GM18868 (cell line): Measurements from ENCODE around the gene LHX3.

Experiments
- ATAC-seq: cut with Tn5 transposase; IDR thresholded peaks from one replicate; pipeline ENCODE4 v1.9.1; 2021; ENCODE audit warnings: mild to moderate bottlenecking, moderate library complexity; ENCODE audit not compliant: unreplicated experiment

LHX3 gene

DNA sequence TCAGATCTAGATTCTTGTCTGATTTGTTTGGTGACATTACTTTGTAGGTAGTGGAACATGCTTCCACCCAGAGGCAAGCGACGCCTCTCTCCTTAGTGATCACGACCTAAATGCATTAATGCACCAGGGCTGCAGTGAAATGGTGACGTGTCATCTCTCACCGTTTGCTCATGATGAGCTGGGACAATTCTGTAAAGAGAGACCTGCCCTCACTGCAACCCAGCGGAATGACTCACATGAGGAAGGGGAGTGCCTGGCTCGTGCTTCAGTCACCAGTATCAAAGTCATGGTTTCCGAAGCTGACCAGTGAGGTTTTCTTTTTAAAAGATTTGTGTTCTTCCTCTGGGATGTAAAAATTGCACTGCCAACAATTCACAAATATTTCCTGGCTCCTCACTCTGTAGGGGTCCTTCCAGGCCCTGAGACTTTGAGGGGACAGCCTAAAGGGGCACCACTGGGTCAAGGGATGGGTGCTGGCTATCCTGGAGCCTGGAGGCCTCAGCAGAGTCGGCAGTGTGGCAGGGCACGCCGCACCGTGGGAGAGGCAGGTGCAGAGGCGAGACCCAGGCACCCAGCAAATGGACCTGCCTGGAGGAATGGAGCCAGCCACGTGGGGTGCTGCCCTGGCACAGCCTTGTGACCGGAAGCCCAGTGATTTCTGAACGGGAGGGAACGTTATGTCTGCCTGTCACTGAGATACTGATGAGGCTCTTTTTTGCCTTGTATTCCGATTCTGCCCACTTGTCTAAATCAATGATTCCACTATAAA is 23.4 kb upstream of the LHX3 start:
- no peak for ATAC-seq

- ATAC-seq = no peak
Measured at GRCh38 chr9:136226680-136227407, 21.9 kb upstream of the LHX3 start.

DNA sequence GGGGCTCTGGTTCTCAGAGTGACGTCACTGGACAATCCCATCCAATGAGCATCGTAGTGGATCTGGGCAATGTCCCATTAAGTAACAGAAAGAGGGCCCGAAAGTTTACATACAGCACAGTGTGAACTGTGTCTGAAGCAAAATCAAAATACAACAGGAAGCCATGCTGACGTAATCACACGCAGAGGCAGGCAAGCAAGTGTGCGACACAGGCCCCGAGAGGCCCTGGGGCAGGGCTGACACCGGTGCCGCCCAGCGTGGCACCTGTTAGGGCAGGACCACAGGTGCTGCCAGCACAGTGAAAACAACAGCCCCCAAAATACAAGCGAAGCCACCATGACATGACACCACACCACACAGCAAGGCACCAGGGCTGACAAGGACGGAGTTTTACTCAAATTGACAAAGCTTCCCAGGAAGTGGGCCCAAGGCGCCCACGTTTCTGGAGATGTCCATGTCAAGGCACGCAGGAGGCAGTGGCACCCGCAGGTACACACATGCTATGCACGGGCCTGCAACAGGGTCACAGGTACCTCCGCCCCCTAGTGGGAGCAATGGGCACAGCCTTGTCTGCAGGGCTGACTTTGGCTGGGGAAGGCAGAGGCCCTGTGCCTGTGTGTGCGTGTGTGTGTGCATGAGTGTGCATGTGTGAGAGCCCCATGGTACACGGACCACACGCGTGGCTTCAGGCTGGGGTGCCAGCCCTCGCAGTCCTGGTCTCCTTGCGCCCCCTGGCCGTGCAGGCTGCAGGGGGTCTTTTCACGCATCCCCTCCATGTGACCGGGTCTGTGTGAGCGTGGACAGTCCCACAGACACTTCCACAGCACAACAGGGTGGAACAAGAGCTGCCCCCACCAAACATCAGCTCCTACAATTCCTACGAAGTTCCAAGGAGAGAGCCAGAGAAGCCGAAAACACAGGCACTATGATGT is 21.1 kb upstream of the LHX3 start:
- ATAC-seq = peak; percentile 74

DNA sequence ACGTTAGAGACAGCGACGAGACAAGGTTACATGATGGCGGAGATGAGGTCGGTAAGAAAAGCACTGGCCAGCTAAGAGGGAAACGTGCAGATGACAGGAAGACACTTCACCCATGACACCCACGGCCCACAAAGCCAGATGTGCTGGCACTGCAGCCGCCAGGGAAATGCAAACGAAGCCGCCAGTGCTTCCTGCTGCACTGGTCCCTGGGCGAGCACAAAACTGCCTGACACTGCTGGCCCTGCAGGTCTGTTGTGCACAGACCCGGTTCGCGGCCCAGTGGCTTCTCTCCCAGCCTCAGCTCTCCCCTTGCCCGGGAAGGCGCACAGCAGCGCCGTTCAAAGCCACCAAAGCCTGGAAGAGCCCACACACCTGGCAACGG is 20.4 kb upstream of the LHX3 start:
- peak; percentile 44 for ATAC-seq

DNA sequence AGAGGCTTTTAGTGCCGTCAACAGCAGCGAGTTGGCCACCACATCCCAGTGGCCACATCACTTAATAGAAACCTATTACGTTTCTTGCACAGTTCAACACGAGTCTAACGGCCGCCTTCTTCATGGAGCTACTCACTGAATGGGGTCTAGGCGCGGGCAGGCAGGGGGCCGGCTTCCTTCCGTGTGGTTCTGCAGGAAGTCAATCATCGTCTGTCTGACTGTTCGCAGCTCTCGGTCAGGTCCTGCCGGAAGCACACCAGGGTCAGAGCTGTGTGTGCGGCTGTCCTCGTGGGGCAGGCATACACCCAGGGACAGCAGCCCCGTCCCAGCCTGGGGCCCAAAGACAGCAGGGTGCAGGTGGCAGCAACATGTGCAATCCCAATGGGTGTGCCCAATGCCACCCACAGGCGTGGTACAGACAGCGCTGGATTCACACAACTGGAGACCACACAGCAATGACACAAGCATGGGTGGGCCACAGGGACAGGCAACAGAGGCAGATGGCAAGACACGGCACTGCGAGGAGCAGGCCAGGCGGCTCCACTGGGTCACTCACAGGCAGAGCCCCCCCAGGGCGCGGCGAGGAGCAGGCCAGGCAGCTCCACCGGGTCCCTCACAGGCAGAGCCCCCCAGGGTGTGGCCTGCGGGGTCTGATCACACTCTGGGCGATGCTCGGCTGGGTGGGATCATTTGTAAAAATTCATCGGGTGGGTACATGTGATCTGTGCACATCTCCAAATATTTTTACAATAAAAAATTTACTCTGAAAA is 19.1 kb upstream of the LHX3 start:
- ATAC-seq = no peak

GRCh38 chr9:136222906-136223285 is 18.0 kb upstream of the LHX3 start:
- ATAC-seq = no peak

GRCh38 chr9:136222166-136222905 is 17.4 kb upstream of the LHX3 start:
- ATAC-seq = no peak

DNA sequence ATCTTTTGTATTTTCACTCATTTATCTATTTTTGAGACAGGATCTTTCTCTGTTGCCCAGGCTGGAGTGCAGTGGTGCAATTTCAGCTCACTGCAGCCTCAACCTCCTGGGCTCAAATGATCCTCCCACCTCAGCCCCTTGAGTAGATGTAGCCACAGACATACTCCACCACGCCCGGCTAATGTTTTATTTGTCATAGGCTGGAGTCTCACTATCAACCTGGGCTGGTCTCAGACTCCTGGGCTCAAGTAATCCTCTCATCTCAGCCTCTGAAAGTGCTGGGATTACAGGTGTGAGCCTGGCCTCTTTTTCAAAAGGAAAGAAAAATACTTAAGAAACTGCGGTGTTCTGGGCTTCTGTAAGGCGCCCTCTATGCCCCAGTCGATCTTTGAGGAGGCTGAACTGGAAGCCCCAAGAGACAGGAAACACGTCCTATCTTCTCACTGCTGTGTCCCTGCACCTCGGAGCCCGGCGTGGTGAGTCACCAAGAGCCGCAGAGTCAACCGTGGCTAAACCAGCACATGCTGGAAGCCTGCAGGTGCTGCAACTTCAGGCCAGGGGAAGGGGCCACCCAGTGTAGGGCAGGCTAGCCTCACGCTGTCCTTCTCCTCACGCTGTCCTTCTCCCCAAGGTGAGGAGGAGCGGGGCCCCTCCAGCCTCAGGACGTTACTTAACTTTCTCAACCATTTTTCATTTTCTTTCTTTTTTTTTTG is 15.2 kb upstream of the LHX3 start:
- ATAC-seq = no peak

DNA sequence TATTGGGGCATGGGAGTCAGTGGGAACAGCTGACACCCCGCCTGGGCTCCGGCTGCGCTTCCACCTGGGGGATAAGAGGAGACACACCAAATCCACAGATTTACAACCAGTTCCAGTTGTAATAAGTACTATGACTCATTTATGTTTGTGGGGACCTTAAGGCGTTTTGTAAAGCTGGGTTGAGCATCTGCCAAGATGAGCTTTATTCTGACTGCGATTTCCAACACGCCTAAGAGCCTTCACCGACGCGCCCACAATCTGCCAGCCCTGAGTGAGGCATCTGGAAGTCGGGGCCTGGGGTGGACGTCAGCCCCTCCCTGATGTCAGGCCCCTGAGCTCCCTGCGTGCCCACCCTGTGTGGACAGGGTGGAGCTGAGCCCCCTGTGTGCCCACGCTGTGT is 14.3 kb upstream of the LHX3 start:
- no peak for ATAC-seq

- ATAC-seq = no peak
Measured at GRCh38 chr9:136218673-136219072, 13.7 kb upstream of the LHX3 start.

DNA sequence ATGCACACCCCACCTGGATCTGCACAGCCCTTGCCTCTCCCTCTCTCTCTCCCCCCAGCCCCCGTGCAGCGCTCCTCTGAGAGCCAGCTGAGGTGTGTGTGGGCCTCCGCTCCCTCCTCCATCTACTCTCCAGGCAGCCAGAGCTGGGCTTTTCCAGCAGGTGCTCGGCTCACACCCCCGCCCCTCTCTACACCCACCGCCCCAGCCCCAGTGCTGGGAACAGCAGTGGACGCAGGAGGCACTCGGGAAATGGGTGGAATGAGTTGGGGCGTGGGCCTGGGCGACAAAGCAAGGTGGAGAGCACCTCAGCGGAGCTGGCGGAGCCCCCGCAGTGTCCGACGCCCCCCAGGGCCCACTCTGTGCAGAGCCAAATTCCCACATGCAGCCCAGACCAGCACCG is 13.3 kb upstream of the LHX3 start:
- ATAC-seq = no peak

GRCh38 chr9:136216541-136217244 is 11.8 kb upstream of the LHX3 start:
- no peak for ATAC-seq

DNA sequence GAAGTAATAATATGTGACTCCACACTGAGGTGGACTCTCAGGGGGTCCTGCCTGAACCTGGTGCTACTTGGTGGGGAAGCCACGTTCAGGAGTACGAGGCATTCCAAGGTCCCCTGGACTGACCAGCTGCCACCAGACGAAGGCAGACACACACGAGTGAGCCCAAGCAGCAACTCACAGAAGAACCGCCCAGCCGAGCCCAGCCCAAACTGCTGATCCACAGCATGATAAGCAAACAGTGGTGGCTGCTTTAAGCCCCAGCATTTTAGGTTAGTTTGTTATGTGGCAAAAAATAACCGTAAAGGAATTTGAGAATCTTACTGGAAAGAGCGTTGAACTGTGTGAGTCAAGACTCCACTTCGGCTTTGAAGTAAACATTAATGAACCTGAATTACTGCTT is 8.8 kb upstream of the LHX3 start:
- ATAC-seq = no peak

- no peak for ATAC-seq
Measured at GRCh38 chr9:136212345-136212950, 7.5 kb upstream of the LHX3 start.

GRCh38 chr9:136211441-136212344 is 6.8 kb upstream of the LHX3 start:
- no peak for ATAC-seq

DNA sequence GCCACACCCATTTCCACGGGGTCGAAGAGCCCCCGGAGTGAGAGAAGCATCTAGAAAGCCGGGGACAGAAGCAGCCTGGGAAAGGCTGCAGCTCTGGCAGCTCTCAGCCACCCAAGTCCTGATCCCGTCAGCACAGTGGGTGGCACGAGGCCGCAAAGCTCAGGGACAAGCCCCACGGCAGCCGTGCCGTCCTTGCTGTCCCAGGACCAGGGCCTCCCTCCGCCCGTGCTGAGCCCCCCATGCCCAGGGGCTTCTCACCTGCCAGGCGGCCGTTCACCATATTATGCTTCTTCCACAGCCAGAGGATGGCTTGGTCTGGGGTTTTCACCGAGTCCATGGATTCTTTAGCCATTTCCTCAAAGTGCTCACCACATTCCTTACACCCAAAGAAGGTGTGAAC is 6.1 kb upstream of the LHX3 start:
- no peak for ATAC-seq

- no peak for ATAC-seq
Measured at GRCh38 chr9:136210276-136210675, 5.3 kb upstream of the LHX3 start.
